Natural killer cell (primary cell): ENCODE measurements around the gene DHRS7. TPM values are rescaled to one million over a fixed set of nuclear protein-coding genes. Genes with fewer than 3 reads are reported as not detected.

Source experiments
- ATAC-seq, 3 donors: fragments of 150-1000 bp in 2 of 3; fragments of 200-7000 bp in 1 of 3; cut with Tn5 transposase; 1 replicate in 1 of 3; 2 replicates in 2 of 3; pipeline ENCODE4 v1.10.0; 2021; ENCODE audit warnings: mild to moderate bottlenecking in 2 of 3, moderate library complexity in 2 of 3
- DNase-seq, 2 donors: peaks; one replicate each; pipeline versions ENCODE4 v3.0.0 to v3.0.0-alpha.2; 2013 to 2021; ENCODE audit warnings: mixed read lengths in 1 of 2
- H3K27ac ChIP-seq: one replicate; pipeline ENCODE4 v1.5.1; 2013; ENCODE audit warnings: mild to moderate bottlenecking, low read length
- H3K27me3 ChIP-seq: one replicate; pipeline ENCODE4 v1.6.1; 2013; ENCODE audit warnings: low read length; ENCODE audit not compliant: control insufficient read depth, insufficient read depth
- H3K36me3 ChIP-seq: one replicate; pipeline ENCODE4 v1.6.1; 2013; ENCODE audit warnings: low read length; ENCODE audit not compliant: control insufficient read depth, insufficient read depth
- H3K4me1 ChIP-seq: one replicate; pipeline ENCODE4 v1.6.1; 2013; ENCODE audit warnings: low read length; ENCODE audit not compliant: control insufficient read depth, insufficient read depth
- H3K4me3 ChIP-seq: one replicate; pipeline ENCODE4 v1.5.1; 2013; ENCODE audit warnings: low read length
- H3K9me3 ChIP-seq: one replicate; pipeline ENCODE4 v1.6.1; 2013; ENCODE audit warnings: low read length; ENCODE audit not compliant: control insufficient read depth, insufficient read depth
- H3K27ac Mint-ChIP-seq, 2 donors: one replicate each; pipeline ENCODE4 v1.8.0; 2022; ENCODE audit warnings: mild to moderate bottlenecking in 2 of 2, mixed read lengths in 2 of 2, moderate library complexity in 1 of 2
- H3K27me3 Mint-ChIP-seq, 2 donors: one replicate each; pipeline ENCODE4 v1.8.0; 2022; ENCODE audit warnings: low read depth in 2 of 2, mixed read lengths in 2 of 2
- H3K36me3 Mint-ChIP-seq: one replicate; pipeline ENCODE4 v1.8.0; 2022; ENCODE audit warnings: mixed read lengths
- H3K4me1 Mint-ChIP-seq, 2 donors: one replicate each; pipeline ENCODE4 v1.8.0; 2022; ENCODE audit warnings: mixed read lengths in 2 of 2
- H3K4me3 Mint-ChIP-seq: one replicate; pipeline ENCODE4 v1.8.0; 2022; ENCODE audit warnings: mild to moderate bottlenecking, moderate library complexity, mixed read lengths
- H3K9me3 Mint-ChIP-seq, 2 donors: one replicate each; pipeline ENCODE4 v1.8.0; 2022; ENCODE audit warnings: mixed read lengths in 2 of 2
- WGBS: methylation state at CpG from one replicate; pipeline ENCODE4 v1.1.7; 2013; ENCODE audit warnings: missing lambda C conversion rate; ENCODE audit not compliant: insufficient coverage; 5-methylcytosine and 5-hydroxymethylcytosine counted together
- intact Hi-C: fragments of 100-400 bp; cut with micrococcal nuclease; formaldehyde crosslinking; loops from one replicate; pipeline ENCODE4 v1.14.2; 2022
- total RNA-seq, 4 donors: library from RNA; stranded (reverse); fragments of 120-200 nt in 1 of 4; gene quantifications; one replicate each; pipeline versions ENCODE4 v1.2.3 to v1.2.4, GENCODE V29; 2013 to 2022
- TF ChIP-seq, protein P1 (sequence below): fragments of 200-600 bp; IDR thresholded peaks from one replicate; pipeline ENCODE4 v1.8.0; 2022; ENCODE audit warnings: antibody characterized with exemption

DHRS7 gene
- total RNA-seq, 3 donors from 2014 or later (not counting 1 experiment from before 2014, with no cell fraction given): 115 to 139 (median 126) TPM

- H3K36me3 Mint-ChIP-seq: no peaks in the 10 kb centered on the region
- Histone ChIP-seq H3K27ac (peak overlapping the region; percentile 89), H3K4me1 (peaks cover 34% of the 10 kb centered on the region), H3K4me3 (no peak overlapping the region), H3K36me3 (peaks cover 2% of the 10 kb centered on the region), H3K27me3 (no peaks in the 10 kb centered on the region), H3K9me3 (no peaks in the 10 kb centered on the region)
- H3K27me3 Mint-ChIP-seq: no peaks in the 10 kb centered on the region
- WGBS: 54% methylated on average over 3 of the region's 3 CpGs
- H3K4me3 Mint-ChIP-seq: peak overlapping the region; percentile 96
- no peaks in the 10 kb centered on the region for H3K9me3 Mint-ChIP-seq
- ATAC-seq: no peak
- DNase-seq: peak in 1 of 2 donors; percentile 55
- peaks cover 44 to 46% of the 10 kb centered on the region in 2 donors for H3K4me1 Mint-ChIP-seq
- intact Hi-C loops: no loop called here
- TF ChIP-seq, protein P1, sequence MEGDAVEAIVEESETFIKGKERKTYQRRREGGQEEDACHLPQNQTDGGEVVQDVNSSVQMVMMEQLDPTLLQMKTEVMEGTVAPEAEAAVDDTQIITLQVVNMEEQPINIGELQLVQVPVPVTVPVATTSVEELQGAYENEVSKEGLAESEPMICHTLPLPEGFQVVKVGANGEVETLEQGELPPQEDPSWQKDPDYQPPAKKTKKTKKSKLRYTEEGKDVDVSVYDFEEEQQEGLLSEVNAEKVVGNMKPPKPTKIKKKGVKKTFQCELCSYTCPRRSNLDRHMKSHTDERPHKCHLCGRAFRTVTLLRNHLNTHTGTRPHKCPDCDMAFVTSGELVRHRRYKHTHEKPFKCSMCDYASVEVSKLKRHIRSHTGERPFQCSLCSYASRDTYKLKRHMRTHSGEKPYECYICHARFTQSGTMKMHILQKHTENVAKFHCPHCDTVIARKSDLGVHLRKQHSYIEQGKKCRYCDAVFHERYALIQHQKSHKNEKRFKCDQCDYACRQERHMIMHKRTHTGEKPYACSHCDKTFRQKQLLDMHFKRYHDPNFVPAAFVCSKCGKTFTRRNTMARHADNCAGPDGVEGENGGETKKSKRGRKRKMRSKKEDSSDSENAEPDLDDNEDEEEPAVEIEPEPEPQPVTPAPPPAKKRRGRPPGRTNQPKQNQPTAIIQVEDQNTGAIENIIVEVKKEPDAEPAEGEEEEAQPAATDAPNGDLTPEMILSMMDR: no peak
- H3K27ac Mint-ChIP-seq: peak overlapping the region; percentile 98
These were observed 944 bp upstream of the DHRS7 start for GRCh38 chr14:60166142-60166541.

DNA sequence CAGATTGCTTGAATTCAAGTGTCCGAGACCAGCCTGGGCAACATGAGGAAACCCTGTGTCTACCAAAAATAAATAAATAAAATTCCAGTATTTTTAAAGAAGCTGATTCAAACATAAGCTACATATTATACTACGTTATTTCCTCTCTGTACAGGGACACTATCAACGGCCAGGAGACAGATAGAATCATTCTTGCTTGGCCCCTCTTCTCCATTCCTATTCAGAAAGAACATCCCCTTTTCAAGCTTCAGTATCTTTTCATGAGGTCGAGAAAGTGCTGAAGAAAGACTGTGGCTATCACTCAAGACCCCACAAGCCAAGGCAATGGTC is 314 bp upstream of the DHRS7 start:
- peak overlapping the region; percentile 89 for H3K27ac ChIP-seq
- no peaks in the 10 kb centered on the region for H3K27me3 ChIP-seq
- DNase-seq: no peak
- peaks cover 50 to 51% of the 10 kb centered on the region in 2 donors for H3K4me1 Mint-ChIP-seq
- H3K4me1 ChIP-seq: peaks cover 36% of the 10 kb centered on the region
- intact Hi-C loops: loop anchor here (2.0 kb wide), 1 partner anchor 73 kb away; no protein-coding TSS in a partner anchor
- peaks cover 2% of the 10 kb centered on the region for H3K36me3 ChIP-seq
- no peaks in the 10 kb centered on the region for H3K36me3 Mint-ChIP-seq
- TF ChIP-seq, protein P1: no peak
- H3K9me3 ChIP-seq: no peaks in the 10 kb centered on the region
- no peaks in the 10 kb centered on the region for H3K9me3 Mint-ChIP-seq
- 2% methylated on average over 4 of the region's 4 CpGs for WGBS
- H3K27ac Mint-ChIP-seq: peak overlapping the region; percentile 98
- H3K27me3 Mint-ChIP-seq: no peaks in the 10 kb centered on the region
- peak overlapping the region; percentile 96 for H3K4me3 Mint-ChIP-seq
- H3K4me3 ChIP-seq: peak overlapping the region; percentile 98
- ATAC-seq: peak in 2 of 3 donors; percentile 7 to 14

GRCh38 chr14:60164404-60164711 is 840 bp downstream of the DHRS7 start:
- Histone ChIP-seq H3K4me3 (peak overlapping the region; percentile 98), H3K36me3 (peaks cover 2% of the 10 kb centered on the region), H3K27ac (peak overlapping the region; percentile 98), H3K27me3 (no peaks in the 10 kb centered on the region), H3K9me3 (no peaks in the 10 kb centered on the region), H3K4me1 (peaks cover 37% of the 10 kb centered on the region)
- intact Hi-C loops: loop anchor here (1.0 to 2.0 kb wide), 4 partner anchors 12 to 85 kb away; partner anchors contain the start of gene PPM1A
- peaks cover 57 to 58% of the 10 kb centered on the region in 2 donors for H3K4me1 Mint-ChIP-seq
- no peaks in the 10 kb centered on the region for H3K27me3 Mint-ChIP-seq
- DNase-seq (no peak), ATAC-seq (peak in 2 of 3 donors; percentile 2 to 6)
- peak overlapping the region; percentile 98 for H3K27ac Mint-ChIP-seq
- peak overlapping the region; percentile 96 for H3K4me3 Mint-ChIP-seq
- WGBS: 20% methylated on average over 5 of the region's 5 CpGs
- TF ChIP-seq, protein P1: no peak
- no peaks in the 10 kb centered on the region for H3K36me3 Mint-ChIP-seq
- no peaks in the 10 kb centered on the region for H3K9me3 Mint-ChIP-seq

- no peaks in the 10 kb centered on the region for H3K9me3 Mint-ChIP-seq
- no peaks in the 10 kb centered on the region for H3K36me3 Mint-ChIP-seq
These were observed 1.5 kb downstream of the DHRS7 start for GRCh38 chr14:60163693-60164092.

More at GRCh38 chr14:60163693-60164092, 1.5 kb downstream of the DHRS7 start:
- Histone ChIP-seq H3K9me3 (no peaks in the 10 kb centered on the region), H3K4me1 (peaks cover 37% of the 10 kb centered on the region), H3K4me3 (peak overlapping the region; percentile 98), H3K27ac (peak overlapping the region; percentile 98), H3K27me3 (no peaks in the 10 kb centered on the region), H3K36me3 (peaks cover 2% of the 10 kb centered on the region)
- ATAC-seq (no peak), DNase-seq (peak in 1 of 2 donors; percentile 25)
- no peaks in the 10 kb centered on the region for H3K27me3 Mint-ChIP-seq
- peaks cover 63 to 65% of the 10 kb centered on the region in 2 donors for H3K4me1 Mint-ChIP-seq
- intact Hi-C loops: loop anchor here (1.0 to 2.0 kb wide), 4 partner anchors 11 to 86 kb away; partner anchors contain the start of gene PPM1A
- TF ChIP-seq, protein P1: no peak
- H3K27ac Mint-ChIP-seq: peak overlapping the region; percentile 98
- peak overlapping the region; percentile 96 for H3K4me3 Mint-ChIP-seq
- WGBS: 80% methylated on average over 3 of the region's 6 CpGs
